Skeletal muscle cell (primary cell): ENCODE results near the gene THSD4.
"Not testable (repeated sequence)": the region's sequence is repeated elsewhere in the genome, so short reads cannot be mapped to it uniquely, and the experiment has no call there.

Experiments
- DNase-seq: peaks from one replicate; pipeline ENCODE4 v3.0.0-alpha.2; 2010; ENCODE audit warnings: low read depth
- H3K4me3 ChIP-seq: 2 replicates; pipeline ENCODE4 v1.5.1; 2011; ENCODE audit warnings: low read depth, mild to moderate bottlenecking, control low read depth, low read length, moderate library complexity

The THSD4 gene

DNA sequence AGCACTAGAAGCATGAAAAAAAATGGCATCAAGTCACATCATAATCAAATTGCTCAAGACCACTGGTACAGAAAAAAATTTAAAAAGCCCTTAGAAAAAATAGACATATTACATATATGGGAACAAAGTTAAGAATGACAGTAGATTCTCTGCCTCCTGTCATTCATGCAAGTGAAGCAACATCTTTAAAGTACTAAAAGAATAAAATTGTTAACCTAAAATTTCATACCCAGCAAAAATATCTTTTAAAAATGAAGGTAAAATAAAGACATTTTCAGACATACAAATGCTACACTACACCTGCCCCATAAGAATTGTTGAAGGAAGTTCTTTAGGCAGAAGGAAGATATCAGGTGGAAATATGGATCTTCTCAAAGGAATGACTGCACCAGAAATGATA, 55.9 kb downstream of the THSD4 start:
- no peak overlapping the region for H3K4me3 ChIP-seq
- no peak for DNase-seq

- not testable (repeated sequence) for H3K4me3 ChIP-seq, DNase-seq
Observed at GRCh38 chr15:71174360-71174759, 59.1 kb downstream of the THSD4 start.

DNA sequence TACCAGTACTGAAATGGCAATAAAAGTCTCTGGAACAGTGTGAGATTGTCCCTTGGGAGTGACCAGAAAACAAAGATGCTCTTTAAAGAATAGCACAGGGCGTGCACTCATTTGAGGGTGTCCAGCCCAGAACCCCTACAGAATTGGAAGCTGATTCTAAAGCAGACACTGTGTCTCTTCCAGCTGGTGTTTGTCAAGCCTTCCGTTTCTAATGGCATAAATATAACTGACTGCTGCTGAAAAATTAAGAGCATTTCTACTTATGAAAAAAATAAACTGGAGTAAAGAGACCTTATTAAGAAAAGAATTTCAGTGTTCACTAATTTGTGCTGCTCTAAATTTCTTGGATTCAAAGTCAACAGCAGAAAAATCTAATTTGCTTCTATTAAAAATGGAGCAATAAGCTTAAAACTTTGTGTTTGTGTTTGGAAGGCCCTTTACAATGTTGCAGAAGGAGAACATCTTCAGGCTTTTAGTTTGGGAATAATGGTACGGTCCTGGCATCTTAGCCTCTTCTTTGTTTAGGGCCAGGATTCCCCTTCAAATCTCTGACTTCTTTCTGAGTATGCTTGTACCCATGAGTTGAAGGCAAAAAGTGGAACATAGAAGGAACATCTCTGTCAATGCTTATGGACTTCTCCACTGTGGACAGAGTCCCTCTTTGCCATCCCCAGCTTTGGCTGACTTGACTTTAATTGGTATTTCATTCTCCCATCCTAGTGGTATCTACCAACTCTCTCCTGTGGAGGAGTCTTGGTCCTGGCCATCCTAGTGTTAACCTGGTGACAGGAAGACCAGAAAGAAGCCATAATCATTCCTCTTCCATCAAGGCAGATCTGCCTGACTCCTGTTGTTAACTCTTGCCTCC, 65.9 kb downstream of the THSD4 start:
- no peak overlapping the region for H3K4me3 ChIP-seq
- DNase-seq = no peak

GRCh38 chr15:71182522-71182921, 67.3 kb downstream of the THSD4 start:
- no peak for DNase-seq
- H3K4me3 ChIP-seq = no peak overlapping the region

GRCh38 chr15:71183063-71183462, 67.8 kb downstream of the THSD4 start:
- DNase-seq = no peak
- no peak overlapping the region for H3K4me3 ChIP-seq

- DNase-seq = no peak
- no peak overlapping the region for H3K4me3 ChIP-seq
Observed at GRCh38 chr15:71185706-71186105, 70.4 kb downstream of the THSD4 start.

DNA sequence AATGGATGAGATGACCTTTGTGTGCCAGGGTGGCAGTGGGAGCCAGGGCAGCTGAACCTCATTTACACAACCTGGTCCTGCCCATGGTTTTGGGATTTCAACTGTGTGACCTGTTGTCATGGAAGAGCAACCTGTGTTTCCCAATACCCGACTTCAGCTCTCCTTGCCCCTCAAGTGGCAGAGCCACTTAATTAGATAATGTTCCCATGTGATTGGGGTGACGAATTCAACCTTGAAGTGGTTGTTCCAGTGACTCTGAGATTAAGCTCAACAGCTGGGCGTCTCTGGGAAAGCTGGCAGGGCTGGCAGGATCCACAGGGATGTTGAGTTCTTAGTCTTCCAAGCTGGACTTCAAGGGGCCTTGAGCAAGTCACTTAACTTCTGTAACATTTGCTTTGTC, 71.0 kb downstream of the THSD4 start:
- DNase-seq = no peak
- H3K4me3 ChIP-seq = no peak overlapping the region

DNA sequence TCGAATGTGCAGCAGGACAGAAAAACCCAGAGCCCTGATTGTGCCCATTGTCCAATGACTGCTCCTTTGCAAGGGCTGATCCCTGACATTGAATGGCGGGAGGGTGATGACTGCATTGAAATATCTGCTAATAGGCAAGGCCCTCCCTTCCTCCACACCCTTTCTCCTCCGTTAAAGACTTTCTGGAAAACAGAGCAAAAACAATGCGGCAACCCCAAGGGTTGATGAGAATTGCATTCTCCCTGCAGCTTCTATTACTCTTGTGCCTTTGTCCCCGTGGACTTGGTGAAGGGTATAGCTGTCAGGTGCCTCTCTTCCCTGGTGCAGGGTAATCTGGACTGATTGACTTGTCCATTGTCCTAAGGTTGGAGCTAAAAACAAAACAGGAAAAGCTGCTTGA, 71.8 kb downstream of the THSD4 start:
- no peak for DNase-seq
- H3K4me3 ChIP-seq = no peak overlapping the region

DNA sequence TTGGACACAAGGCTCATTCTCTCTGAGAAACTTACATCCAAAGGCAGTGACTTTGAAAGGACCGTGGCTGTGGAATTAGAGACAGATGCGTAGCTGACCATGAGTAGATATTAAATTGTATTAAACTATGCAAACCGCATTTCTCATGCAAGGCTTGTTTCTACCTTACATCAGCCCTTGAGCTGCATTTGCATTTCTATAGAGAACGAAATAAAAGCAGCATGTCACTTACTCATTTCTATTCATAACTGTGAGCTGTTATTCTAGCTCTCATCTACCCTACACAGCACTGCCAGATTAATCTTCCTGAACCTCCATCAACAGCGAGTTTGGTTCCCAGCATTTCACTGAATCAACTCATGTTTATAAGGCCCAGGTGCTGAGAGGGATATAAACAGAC, 72.3 kb downstream of the THSD4 start:
- DNase-seq = no peak

DNA sequence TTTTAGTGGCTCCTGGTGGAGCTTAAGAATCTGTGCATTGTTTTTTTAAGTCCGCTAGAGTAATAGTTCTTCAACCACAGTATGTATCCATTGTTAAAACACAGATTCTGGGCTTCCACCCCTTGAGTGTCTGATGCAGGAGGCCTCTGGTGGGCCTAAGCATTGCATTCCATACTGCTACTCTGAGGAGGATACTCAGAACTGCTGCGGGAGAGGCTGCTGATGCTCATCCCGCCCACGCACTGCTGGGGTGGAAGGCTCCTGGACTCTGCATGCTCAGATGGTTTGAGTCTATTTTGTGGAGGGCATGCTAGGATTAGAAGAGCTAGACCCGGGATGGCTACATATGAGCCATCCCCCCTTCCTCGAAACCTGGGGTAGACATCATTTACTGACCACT, 74.4 kb downstream of the THSD4 start:
- no peak for DNase-seq
- H3K4me3 ChIP-seq = no peak overlapping the region

More for the DNA sequence above, 72.3 kb downstream of the THSD4 start:
- no peak overlapping the region for H3K4me3 ChIP-seq

GRCh38 chr15:71191296-71191695, 76.0 kb downstream of the THSD4 start:
- no peak overlapping the region for H3K4me3 ChIP-seq
- no peak for DNase-seq

DNA sequence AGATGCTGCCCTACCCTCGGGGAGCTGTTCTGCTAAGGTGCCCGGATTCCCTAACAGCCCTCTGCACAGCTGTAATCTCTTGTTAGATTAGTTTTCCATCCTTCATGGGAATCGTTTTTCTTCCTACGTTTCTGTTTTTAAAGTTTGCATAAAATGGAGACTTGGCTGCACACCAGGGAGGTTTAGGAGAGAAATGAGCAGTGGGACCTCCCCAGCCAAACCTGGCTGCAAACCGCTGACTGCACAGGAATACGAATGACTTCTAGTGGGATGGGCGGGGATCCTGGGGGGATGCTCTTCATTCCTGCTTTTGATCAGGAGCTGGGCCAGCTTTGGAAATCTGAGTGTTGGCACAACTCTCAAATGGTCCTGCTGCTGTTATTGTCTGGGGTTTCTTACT, 77.5 kb downstream of the THSD4 start:
- DNase-seq = no peak
- H3K4me3 ChIP-seq = no peak overlapping the region

DNA sequence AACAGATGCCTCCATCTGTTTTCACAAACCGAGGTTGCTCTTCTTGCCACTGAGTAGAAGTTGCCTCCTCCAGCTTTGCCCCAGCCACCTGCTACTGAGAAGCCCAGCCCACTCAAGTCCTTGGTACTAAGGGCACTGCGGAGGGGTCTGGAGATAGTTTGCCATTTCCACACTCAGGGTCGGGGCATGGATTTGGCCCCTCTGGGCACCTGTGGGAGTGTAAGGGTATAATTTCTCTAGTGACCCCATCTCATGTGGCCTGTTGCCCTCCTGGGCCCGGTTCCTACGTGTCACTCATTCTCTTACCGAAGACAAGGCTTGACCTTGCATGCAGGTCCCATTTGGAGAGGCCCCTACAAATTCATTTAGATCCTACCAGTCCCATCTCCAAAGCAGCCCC, 79.0 kb downstream of the THSD4 start:
- no peak overlapping the region for H3K4me3 ChIP-seq
- DNase-seq = no peak

- DNase-seq = no peak
- no peak overlapping the region for H3K4me3 ChIP-seq
Observed at GRCh38 chr15:71195242-71195641, 80.0 kb downstream of the THSD4 start.

- H3K4me3 ChIP-seq = no peak overlapping the region
- no peak for DNase-seq
Observed at GRCh38 chr15:71197620-71198019, 82.3 kb downstream of the THSD4 start.

- DNase-seq = no peak
- no peak overlapping the region for H3K4me3 ChIP-seq
Observed at GRCh38 chr15:71198846-71199245, 83.6 kb downstream of the THSD4 start.

DNA sequence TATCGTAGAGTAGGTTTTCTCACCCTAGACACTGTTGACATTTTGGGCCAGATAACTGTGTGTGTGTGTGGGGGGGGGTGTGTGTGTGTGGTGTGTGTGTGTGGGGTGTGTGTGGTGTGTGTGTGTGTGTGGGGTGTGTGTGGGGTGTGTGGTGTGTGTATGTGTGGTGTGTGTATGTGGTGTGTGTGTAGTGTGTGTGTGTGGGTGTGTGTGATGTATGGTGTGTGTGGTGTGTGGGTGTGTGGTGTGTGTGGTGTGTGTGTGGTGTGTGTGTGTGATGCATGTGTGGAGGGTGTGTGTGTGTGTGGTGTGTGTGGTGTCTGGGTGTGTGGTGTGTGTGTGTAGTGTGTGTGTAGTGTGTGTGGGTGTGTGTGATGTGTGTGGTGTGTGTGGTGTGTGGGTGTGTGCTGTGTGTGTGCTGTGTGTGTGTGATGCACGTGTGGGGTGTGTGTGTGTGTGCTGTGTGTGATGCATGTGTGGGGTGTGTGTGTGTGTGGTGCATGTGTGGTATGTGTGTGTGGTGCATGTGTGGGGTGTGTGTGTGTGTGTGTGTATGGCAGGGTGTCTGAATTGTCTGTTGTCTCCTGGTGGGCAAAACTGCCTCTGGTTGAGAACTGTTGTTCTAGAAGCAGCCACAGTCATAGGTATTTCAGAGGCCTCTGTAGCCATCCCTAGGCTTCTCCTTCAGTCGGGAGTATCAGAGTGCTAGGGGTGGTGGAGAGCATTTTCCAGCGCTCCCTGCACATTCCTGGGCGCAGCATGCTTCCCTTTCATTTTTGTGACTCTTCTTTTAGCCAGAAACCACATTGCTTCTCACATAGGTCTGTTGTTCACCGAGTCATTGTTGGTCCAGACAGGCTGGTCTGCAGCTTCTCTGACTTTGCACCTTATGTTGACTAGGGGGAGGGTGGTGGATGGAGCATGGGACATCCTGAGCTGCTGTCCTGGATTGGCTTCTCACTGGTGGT, 84.4 kb downstream of the THSD4 start:
- DNase-seq = no peak
- no peak overlapping the region for H3K4me3 ChIP-seq

DNA sequence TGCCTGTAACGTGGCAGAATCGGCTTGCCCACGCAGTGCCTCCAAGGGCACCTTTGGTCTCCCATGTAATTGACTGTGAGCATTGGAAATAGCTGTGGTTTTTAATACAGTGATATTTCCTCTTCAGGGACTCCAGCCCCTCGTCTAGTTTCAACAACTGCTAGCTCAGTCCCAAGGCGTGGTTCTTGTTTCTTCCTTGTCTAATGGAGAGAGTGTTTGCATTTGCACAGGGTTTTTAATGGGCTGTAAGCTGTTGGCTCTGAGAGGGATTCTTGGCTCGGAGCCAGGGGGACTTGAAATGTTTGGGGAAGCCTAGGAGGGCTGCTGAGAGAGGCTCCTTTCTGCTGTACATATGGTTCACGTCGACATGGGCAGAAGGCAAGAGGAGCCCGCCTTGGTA, 86.2 kb downstream of the THSD4 start:
- H3K4me3 ChIP-seq = no peak overlapping the region
- DNase-seq = no peak

DNA sequence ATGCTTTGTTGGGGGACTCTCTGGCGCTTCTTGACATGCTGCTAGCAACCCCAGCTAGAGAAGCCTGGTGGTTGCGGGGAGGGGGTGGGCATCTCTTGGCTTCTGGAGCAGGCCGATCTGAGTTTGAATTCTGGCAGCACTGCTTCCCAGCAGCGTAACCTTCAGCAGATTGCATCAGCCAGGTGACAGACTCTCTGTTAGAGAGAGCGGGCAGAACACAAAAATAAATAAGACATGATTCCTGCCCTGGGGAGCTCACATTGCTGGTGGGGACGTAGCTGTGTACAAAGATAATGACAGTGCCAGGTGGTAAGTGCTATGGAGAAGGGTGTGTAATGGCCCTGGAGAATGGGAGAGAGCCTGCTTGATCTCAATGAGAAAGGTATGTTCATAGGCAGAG, 87.4 kb downstream of the THSD4 start:
- no peak for DNase-seq
- no peak overlapping the region for H3K4me3 ChIP-seq
